GM21529 (cell line): ENCODE results near the gene FIBIN.

Source experiments
- ATAC-seq: cut with Tn5 transposase; IDR thresholded peaks from one replicate; pipeline ENCODE4 v1.9.1; 2021; ENCODE audit not compliant: unreplicated experiment

Gene FIBIN

DNA sequence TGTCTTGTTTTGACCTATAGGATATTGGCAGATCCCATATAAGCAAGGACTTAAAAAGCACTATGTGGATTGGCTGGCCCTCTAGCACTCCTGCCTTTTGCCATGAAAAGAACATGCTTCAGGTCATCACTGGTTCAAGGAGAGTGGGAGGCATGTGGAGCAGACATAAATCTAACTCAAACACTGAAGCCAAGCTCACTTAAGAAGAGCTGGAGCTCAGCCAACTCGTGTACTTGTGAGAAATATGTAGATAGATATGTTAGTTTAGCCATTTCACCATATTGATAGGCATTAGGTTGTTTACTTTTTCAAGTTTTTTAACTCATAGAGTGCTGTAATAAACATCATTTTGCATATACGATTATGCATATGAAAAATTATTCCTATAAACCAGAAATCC is 26.8 kb downstream of the FIBIN start:
- no peak for ATAC-seq

DNA sequence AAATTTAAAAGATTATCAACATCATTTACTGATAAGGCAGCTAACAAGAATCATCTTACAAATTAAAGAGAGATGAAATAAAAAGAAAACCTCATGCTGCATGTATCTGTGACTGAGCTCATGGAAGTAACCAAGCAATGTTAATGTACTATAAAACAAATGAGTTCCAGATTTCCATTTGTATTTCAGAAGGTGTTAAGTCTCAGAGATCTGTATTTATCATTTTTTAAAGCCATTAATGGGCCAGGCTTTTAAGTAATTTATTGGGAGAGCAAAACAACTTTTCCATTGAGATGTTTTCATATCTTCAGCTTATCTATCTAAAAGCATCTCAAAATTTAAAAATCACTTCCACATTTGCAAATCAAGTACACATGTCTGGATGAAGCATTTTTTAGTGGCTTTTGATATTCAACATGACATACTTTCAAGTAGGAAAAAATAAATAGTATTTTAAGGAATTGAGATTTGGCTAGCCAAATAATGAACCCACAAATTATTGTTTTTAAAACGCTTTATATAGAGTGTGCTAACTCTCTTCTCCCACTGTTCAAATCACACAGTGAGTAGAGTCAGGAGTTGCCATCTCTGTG is 28.8 kb downstream of the FIBIN start:
- ATAC-seq: no peak

DNA sequence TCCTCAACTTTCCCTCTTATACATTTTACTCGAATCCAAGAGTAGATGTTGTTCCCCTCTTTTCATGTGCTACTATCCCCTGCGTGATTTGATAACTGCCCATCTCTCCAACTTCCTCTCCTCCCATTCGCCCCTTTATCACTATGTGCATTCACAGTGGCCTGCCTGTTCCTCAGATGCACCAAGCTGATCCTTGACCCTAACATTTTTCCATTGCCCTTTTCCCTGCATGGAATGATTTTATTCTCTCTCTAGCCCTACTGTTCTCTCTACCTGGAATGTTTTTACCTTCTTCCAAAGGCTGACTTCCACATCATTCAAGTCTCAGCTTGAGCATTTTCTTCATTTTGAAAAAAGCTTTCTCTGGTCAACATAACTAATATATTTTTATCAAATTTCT is 31.0 kb downstream of the FIBIN start:
- ATAC-seq: no peak

DNA sequence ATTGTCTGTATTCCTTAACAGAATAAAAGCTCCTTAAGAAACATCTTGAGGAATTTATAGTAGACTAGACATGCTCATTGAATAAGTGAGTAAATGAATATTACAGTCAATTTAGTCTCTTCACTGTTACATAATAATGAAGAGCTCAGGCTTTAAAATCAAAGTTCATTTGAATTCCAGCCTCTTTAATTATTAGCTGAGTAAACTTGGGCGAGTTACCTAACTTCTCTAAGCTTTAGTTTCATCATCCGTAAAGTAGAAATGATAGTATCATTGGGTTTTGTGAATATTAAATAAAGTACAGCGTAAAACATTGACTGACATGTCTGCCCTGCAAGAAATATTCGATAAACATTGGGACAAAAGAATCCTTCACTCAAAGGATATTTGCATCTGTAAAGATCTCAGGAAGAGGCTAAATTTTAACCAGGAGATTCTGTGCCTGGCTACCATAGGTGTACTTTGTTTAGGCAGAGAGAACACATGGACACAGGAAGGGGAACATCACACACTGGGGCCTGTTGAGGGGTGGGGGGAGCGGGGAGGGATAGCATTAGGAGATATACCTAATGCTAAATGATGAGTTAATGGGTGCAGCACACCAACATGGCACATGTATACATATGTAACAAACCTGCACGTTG is 31.5 kb downstream of the FIBIN start:
- ATAC-seq: no peak

DNA sequence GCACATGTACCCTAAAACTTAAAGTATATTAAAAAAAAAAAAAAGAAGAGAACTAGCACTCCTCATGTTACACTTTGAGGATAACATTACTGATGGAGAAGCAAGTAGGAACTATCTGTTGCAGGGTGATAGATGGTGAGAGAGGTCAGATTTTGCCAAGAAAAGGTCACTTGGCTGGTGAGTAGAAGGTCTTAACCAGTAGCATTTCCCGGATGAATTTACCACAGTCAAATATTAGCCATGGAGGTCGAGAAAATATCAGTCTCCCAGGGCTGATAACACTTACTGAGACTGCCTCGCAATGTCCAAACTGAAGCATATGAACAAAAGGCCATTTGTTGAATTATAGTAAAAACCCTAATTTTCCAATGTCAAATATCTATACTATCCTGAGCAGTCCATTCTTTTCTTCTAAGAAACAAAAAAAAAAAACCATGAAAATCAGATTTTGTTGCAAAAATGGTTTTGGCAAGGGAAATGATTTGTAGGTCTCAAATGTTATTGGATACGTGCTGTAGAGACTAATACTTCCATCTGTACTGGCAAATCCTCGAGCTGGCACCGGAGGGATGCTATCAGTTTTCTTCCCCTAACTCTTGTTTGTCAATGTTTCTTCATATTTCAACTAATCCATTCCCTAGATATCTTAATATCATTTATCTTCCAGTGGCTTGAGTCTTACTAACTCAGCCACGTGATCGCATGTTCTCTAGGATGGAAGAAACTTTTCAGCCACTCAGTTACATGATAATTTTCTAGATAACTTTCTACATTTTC is 32.2 kb downstream of the FIBIN start:
- ATAC-seq: no peak

DNA sequence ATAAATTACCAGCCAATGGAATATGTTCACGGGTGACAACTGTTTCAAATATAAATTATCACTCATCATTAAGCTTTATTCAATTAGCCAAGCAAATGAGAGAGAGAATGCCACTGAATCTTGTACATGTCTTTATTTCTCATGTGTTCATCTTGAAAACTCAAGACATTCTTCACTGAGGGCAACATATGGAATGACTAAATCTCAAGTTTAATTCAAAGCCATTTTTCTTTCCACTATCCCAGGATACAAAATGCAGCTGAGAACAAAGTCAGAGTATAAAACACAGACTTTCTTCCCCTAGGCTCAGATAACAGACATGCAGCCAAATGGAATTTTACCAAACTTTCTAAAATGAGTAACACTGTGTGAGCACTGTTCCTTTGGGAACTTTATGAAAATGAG is 34.7 kb downstream of the FIBIN start:
- ATAC-seq: no peak

DNA sequence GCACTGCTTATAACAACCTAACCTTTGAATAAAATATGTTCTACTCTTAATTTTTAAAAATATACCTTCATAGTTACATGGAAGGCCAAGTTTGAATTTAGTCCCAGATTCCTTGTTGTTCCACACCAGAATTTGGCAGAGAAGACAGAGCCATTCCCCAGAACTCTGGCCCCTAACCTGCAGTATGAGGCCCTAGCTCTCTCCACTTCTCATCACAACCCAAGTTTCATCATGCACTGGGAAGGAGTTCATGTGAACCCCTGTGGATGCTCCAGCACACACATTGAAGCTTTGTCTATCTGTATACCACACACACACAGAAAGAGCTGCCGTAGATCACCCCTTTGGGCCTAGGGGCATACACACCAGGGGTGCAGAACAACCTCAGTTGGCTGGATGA is 36.1 kb downstream of the FIBIN start:
- ATAC-seq: no peak

DNA sequence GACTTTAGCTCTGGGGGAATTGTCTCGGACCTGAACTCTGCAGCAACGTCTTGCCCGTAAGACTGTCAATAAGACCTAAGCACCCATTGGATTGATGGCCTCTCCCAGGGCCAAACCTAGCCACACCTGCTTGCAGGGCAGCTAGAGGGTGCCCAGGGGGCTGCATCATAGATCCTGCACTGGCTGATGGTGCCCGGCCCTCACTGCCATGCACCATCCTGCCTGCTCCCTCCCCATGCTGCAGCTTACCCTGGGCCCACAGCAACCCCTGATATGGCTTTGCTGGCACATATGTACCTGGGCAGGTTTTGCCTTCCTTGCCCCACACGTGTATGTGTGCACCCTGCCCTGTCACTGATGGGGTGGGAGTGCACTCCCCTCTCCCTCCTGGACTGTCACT is 37.8 kb downstream of the FIBIN start:
- ATAC-seq: no peak

DNA sequence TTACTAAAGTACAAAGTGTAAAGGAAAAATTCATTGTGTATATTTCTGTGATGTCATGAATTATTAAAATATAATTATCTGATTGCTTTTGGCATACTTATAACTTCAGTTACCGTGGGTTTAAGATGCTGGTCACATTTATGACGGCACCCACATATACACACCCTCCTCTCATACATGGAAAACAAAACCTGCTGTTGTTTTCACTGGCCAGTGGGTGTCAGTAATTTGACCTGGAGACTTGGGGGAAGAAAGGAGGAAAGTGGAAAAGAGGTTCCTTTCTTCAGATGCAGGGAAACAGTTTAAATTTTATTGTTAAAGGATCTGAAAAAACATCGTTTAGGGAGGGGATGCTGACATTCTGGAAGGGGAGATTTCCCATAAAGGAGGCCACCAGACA is 46.0 kb downstream of the FIBIN start:
- no peak for ATAC-seq

DNA sequence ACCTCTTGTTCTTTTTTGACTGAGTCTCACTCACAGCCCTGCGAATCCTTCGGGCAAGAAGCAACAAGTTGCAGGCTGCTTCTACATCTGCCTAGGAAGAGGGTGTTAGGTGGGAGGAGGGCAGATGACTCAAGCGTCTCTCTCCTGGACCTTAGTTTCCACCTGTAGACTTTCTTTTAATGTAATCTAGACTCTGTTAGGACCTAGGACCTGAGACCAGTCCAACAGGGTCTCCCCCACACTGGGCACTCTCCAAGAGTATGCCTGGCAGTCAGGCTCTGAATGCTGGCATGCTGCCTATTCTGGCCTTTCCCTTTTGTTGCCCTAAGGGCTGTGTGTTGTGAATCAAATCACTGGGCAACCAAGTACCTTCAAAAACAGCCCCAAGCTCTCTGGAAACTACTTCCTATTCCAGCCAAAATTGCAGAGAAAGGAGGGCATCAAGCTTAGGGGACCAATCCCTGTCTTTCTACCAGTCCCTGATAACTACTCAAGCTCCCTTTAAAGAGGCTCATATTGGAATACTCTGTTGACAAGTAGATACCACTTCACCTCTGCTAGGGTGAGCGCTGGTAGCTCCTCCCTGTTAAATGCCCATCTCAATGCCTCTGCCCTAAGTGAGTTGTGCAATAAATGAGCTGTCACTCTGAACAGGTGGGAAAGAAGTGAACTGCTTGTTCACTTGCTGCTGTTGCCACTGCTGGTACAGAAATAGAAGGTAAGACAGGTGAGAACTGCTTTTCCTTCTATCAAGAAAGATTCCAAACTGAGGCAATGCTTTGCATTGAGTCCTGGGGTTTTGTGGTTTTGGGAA is 46.6 kb downstream of the FIBIN start, which contains the start of gene BBOX1:
TSS of gene BBOX1 (plus strand) at position 514 of the 814 bp plus-strand sequence. CDS start 14,616 bp downstream, outside the sequence.
- ATAC-seq: no peak

DNA sequence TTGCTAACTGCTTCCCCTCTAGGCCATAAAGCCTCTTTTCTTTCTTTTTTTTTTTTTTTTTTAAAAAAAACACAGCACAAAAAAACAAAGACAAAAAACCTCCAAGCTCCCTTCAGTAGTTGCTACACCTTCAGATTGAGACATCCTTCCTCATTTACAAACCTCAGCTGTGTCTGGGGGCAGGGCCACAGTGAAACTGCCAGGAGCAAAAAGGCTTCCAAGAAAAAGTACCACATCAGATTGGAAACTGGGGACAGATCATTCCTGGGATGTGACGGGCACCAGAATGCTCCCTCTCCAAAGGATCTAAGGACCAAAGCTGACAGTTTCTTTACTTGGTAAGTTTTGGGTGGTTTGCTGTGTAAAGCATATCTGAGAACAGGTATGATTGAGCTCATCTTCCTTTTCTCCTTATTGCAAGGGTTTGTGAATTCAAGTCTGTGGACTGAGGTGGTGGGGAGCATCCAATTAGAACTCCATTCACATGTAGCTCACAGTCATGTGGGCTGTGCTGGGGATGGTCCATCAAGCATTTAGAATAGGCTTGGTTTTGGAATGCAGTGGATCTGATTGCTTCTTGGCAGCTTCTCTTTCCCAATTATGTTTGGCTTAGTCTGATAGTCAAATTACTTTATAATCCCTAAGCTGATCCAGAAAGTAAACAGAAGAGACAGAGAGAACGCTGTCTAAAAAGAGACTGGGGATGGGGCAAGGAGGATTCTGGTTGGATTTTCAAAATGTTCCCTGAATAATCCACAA is 47.4 kb downstream of the FIBIN start:
- no peak for ATAC-seq
